HFF-Myc (cell line): ENCODE measurements around the gene THSD8.
A peak's percentile ranks its signal among the peaks of the same experiment; 100 is the strongest.

Source experiments
- DNase-seq: peaks from one replicate; pipeline ENCODE4 v3.0.0-alpha.2; 2011; ENCODE audit warnings: low read depth; ENCODE audit errors: extremely low read depth
- H3K4me3 ChIP-seq: replicated peaks from 2 replicates; pipeline ENCODE4 v1.5.1; 2011; ENCODE audit warnings: low read depth, mild to moderate bottlenecking, control low read depth, low read length
- CTCF ChIP-seq: IDR thresholded peaks from 2 replicates; pipeline ENCODE4 v1.5.1; 2012; ENCODE audit warnings: mild to moderate bottlenecking, low read depth, low read length, control low read depth; ENCODE audit errors: missing control alignments

The THSD8 gene

GRCh38 chr19:12788682-12789097, 13.2 kb upstream of the THSD8 start:
- DNase-seq: no peak
- H3K4me3 ChIP-seq: peak overlapping the region; percentile 31
- TF ChIP-seq CTCF: no peak

DNA sequence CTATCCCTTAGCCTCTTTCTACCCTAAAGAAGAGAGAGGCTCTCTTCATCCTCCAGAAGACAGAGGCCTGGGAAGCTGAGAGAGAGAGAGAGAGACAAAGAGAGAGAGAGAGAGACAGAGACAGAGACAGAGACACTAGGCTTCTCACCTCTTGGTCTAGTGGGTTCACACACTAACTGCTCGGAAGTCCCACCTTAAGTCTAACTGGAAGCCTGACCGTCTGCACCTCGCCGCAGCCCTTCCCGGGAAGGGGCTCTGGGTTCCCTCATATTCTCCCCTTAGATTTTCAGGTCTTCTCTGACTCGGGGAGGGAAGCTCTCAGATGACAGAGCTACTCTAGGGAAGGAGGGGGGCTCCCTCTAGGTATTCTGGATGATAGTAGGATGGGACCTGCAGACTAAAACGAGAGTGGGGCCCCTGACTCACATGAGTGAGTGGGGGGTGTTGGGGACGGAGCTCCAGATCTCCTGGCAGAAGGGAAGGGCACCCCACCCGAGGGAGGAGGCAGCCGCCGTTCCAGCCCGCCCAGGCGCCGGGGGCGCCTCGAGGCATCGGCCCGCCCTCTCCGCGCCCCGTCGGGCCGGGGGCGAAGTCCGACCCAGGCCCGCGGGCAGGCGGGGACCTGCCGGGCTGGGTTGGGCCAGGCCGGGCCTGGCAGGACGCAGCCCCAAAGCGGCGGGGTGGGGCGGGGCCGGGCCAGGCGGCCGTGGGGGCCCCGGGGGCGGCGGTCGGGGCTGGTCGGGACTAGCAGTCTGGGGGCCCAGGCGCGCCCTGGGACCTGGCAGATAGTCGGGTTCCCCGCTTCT, 12.6 kb upstream of the THSD8 start:
- TF ChIP-seq CTCF: no peak
- H3K4me3 ChIP-seq: peak overlapping the region; percentile 31
- DNase-seq: no peak

DNA sequence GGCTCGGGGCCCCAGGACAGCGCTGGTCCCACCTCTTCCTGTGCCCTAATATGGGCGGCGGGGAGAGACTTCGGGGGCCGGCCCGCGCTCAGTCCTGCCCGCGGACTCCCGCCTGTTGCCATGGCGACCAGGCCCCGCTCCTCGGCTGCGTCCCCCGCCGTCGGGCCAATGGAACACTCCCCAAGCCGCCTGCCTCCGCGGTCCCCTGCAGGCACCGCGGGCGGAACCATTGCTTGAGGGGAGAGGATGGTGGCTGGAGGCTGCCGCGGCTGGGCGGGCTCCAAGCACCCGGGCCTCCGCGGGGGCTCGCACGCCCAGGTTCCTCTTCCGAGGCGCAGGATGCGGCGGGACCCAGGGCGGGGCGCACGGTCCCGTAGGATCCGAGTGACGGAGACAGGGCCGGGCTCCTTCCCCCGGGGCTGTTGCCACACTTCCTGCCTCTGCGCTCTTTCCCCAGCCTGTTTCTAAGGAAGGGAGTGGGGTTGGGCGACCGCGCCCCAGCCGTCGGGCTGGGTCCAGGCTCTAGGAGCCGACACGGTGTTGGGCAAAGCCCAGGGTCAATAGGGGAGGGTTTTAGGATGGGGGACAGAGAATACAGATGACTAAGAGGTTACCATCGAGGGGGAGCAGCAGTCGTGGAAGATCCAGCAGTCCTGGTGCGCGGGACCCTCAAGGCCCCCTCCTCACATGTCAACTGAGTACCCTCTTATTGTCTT, 11.8 kb upstream of the THSD8 start:
- peak overlapping the region; percentile 84 for H3K4me3 ChIP-seq
- DNase-seq: no peak
- no peak for TF ChIP-seq CTCF

GRCh38 chr19:12790628-12791344, 11.1 kb upstream of the THSD8 start:
- no peak for DNase-seq
- peak overlapping the region; percentile 84 for H3K4me3 ChIP-seq
- no peak for TF ChIP-seq CTCF

DNA sequence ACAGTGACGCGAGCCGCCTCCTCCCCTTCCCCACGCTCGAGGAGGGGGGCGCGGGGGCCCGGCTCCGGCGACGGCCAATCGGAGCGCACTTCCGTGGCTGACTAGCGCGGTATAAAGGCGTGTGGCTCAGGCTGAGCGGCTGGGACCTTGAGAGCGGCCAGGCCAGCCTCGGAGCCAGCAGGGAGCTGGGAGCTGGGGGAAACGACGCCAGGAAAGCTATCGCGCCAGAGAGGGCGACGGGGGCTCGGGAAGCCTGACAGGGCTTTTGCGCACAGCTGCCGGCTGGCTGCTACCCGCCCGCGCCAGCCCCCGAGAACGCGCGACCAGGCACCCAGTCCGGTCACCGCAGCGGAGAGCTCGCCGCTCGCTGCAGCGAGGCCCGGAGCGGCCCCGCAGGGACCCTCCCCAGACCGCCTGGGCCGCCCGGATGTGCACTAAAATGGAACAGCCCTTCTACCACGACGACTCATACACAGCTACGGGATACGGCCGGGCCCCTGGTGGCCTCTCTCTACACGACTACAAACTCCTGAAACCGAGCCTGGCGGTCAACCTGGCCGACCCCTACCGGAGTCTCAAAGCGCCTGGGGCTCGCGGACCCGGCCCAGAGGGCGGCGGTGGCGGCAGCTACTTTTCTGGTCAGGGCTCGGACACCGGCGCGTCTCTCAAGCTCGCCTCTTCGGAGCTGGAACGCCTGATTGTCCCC, 10.4 kb upstream of the THSD8 start, which contains the start of gene JUNB:
JUNB (plus strand) TSS at position 142 of the 706 bp plus-strand sequence; CDS start at position 428, 286 bp downstream.
- peak; percentile 92 for DNase-seq
- H3K4me3 ChIP-seq: peak within 1 kb of the TSS; percentile 84
- no peak for TF ChIP-seq CTCF
